ENCODE measurements around the gene PRMT7.

PRMT7 gene

GRCh38 chr16:68389750-68390371, 79.0 kb downstream of the PRMT7 start:
- no peak for DNase-seq

- DNase-seq: no peak
These were observed 82.5 kb downstream of the PRMT7 start for GRCh38 chr16:68393333-68393732.

DNA sequence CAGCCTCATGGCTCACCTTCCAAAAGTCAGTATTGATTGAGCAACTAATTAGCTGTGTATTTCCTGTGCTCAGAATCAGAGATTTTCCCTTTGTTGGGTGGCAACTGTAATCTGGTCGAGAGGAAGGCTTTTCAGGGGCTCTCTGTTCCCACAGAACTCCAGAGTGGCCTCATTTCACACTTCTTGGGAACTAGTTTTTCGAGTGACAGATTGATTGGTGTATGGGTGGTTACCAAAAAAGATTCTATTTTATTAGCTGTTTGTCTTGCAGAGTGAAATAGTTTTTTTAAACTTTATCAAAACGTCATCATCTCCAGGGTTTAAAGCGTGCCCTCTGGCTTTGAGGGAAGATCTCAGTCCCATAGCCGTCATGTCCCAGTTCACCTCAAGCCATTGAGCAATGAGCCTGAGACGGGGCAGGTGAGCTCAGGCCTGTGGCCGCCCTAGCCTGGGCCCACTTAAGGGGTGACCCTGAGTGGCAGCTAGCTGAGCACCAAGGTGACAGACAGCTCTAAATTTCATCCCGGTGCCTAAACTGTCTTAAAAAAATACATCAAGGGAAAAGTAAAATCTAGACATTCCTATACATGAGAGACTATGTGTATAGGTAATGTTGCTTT, 84.5 kb downstream of the PRMT7 start:
- no peak for DNase-seq

DNA sequence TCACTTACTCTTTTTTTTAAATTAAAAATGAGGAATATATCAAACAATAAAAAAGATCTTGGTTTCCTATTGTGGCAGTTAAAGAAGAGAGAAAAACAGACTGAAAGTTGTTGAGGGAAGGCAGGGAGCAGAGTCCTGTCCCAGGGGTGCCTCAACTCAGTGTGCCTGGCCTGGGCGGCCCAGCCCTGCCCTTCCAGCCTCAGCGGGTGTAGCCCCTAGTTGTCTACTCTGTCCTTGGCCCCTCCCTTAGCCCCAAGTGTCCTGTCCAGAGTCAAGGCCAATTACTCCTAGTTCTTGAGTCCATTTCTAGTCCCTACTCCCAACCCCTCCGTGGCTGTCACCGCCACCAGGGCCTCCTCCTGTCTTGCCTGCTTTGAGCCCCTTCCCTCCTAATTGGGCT, 85.0 kb downstream of the PRMT7 start:
- no peak for DNase-seq

GRCh38 chr16:68396481-68396880, 85.7 kb downstream of the PRMT7 start:
- peak in 4 of 51 donors; percentile 4 to 18 (median 11) for DNase-seq

- no peak for DNase-seq
These were observed 86.9 kb downstream of the PRMT7 start for GRCh38 chr16:68397710-68398201.

DNA sequence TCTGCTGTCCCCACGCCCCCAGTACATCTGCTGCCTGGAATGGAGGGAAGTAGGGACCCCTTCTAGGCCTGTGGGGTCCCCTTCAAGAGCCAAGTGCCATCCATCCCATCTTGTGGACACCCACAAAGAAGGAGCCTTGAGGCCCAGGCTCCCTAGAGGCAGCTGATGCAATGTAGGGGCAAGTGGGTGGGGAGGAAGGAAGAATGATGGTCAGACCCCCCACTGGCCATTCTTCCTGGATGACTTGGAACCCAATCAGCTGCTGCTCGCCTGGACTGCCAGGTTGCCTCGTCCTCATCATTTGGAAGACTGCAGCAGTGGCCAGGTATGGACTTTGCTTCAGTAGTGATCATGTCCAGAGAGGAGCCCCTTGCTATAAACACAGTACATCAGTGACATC, 88.6 kb downstream of the PRMT7 start:
- DNase-seq: no peak

GRCh38 chr16:68400083-68400923, 89.5 kb downstream of the PRMT7 start:
- DNase-seq: no peak

DNA sequence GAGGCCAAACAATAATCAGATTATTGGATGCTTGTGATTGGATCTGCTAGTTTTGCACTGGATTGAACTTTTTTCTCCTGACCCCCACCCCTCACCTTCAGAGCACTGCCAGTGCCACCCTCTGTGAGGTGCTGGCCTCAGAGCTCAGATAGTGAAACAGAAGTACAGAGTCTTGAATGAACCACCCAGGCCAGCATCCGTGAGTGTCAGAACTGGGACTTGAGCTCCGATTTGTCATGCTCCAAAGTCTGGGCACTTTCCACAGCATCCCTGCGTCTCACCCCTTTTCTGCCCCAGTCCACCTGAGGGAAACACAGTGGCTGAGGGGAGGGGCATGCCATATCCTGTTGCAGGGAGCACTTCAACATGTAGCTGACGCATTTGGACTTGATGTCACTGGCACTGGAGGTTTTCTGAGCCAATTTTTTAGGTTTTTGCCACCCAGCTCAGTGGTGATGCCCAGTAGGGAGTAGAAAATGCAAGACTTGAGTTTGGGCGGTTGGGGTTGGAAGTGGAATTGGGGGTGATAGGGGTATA, 90.2 kb downstream of the PRMT7 start:
- no peak for DNase-seq

DNA sequence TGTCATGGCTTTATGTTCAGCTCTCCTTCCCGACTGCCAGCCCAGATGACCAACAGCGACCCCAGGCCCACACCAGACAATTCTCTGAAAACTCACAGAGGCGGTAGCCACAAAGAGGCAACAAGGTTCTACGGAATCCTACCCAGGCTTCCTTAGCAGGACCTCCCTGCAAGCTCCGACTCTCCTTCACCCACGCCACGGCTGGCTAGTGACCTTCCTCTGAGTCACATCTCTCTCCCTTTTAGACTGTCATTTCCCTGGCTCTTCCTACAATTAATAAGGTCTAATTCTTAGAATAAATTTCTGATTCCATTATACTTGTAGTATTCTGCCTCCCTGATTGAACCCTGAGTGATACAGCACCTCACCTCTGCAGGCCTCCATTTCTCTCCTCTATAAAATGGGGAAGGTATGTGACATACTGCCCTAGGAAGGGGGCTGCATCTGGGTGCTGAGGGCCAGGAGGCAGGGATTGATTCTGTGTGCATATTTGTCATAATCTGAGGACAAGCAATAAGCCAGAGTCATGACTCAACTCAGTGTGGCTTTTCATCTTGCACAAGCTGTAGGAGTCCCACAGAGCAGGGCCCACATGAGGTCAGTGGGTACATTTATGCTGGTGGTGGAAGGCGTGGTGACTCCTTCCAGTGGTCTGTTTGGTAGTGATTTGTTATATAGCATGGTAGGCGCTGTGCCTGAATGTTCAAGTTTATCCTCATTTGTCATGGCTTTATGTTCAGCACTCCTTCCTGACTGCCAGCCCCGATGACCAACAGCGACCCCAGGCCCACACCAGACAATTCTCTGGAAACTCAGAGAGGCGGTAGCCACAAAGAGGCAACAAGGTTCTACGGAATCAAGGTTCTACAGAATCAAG, 91.3 kb downstream of the PRMT7 start:
- DNase-seq: no peak

- DNase-seq: no peak
These were observed 91.9 kb downstream of the PRMT7 start for GRCh38 chr16:68402748-68403040.

DNA sequence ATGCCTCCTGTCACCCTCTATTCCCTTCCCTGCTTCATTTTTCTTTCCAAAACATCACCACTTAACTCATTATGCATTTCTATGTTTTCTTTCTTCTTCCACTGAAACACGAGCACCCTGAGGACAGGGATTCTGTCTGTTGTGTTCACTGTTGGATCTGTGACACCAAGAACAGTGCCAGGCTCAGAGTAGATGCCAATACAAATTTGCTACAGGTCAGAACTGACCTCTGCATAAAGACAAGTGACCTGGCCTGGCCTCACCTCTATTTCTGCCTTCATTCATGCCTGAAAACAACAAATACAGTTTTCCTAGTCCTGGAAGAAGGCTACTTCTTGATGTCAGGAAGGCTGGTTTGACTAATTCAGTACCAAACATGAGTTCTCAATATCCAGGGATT, 92.4 kb downstream of the PRMT7 start:
- no peak for DNase-seq

DNA sequence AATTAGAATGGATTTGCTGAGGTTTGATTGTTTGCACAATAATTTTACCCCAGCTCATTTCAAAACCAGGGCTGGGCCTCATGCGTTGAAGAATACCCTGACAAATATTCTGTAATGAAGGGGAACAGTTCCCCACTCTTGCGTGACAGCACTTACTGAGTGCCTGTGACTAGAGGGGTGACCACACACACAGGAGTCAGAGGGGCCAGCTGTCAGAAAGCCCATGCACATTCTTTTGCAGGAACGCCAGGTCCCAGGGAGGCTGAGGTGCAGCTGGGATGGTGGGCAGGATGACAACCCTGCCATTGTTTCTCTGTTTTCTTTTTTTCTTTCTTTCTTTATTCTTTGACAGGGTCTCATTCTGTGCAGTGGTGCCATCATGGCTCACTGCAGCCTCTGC, 92.9 kb downstream of the PRMT7 start:
- DNase-seq: no peak

- DNase-seq: no peak
These were observed 94.0 kb downstream of the PRMT7 start for GRCh38 chr16:68404736-68405345.

GRCh38 chr16:68406458-68407152, 95.8 kb downstream of the PRMT7 start:
- peak in 7 of 51 donors; percentile 8 to 65 (median 18) for DNase-seq

Data from hypothalamus (tissue), 51 donors.